ENCODE data around the gene HIPK2. TPM values are rescaled to one million over a fixed set of nuclear protein-coding genes. Genes with fewer than 3 reads are reported as not detected.

The HIPK2 gene
- total RNA-seq (2014; rRNA removed; shearing (Covaris generic)): 5.9 and 6.2 TPM in 2 replicates
- total RNA-seq (2022): 7.9 and 10.3 TPM in 2 replicates
- Bru-seq, nascent RNA: percentile 44 among the genes with signal in this experiment
- BruChase-seq, experiment 1, labeled RNA remaining after a 6-hour chase: percentile 51 among the genes with signal in this experiment
- percentile 48 among the genes with signal in this experiment for BruChase-seq, experiment 2, labeled RNA remaining after a 2-hour chase
- long read RNA-seq, partial matches to known transcripts: 0 of 9 reads
- long read RNA-seq, other reads (novel, unspliced or antisense): 9 of 9 reads

- no peaks in the 10 kb centered on the region for H4K20me1 ChIP-seq (ENCODE audit: insufficient read depth, low read length)
- peak within 1 kb of the TSS; percentile 82 for H3K4me3 ChIP-seq (ENCODE audit: low read depth, low read length, poor library complexity, severe bottlenecking)
- CTCF ChIA-PET (ENCODE audit: unreplicated experiment): no interaction called here
- H2AFZ ChIP-seq (ENCODE audit: low read length): peak within 1 kb of the TSS; percentile 96
- no peaks in the 10 kb centered on the region for H3K79me2 ChIP-seq (ENCODE audit: insufficient read depth, low read depth, low read length)
- POLR2A ChIA-PET: interaction anchor here (0.7 to 1.7 kb wide), 4 partner anchors 20 to 698 kb away, joined by 3 to 5 read pairs (median 4); no protein-coding TSS in a partner anchor
- no peaks in the 10 kb centered on the region for H3K9me3 ChIP-seq (ENCODE audit: low read length)
- H3K27ac ChIP-seq (ENCODE audit: low read depth, low read length, poor library complexity, severe bottlenecking): peak within 1 kb of the TSS; percentile 0
- H3K36me3 ChIP-seq (ENCODE audit: insufficient read depth, low read length): no peaks in the 10 kb centered on the region
- BruUV-seq (replicated peaks): no TSS peak
- intact Hi-C loops (cut with micrococcal nuclease; ENCODE audit: unreplicated experiment): loop anchor here (2.0 to 10.0 kb wide), 2 partner anchors 131 to 397 kb away; partner anchors contain the start of gene KDM7A
- TF ChIP-seq, protein P1, sequence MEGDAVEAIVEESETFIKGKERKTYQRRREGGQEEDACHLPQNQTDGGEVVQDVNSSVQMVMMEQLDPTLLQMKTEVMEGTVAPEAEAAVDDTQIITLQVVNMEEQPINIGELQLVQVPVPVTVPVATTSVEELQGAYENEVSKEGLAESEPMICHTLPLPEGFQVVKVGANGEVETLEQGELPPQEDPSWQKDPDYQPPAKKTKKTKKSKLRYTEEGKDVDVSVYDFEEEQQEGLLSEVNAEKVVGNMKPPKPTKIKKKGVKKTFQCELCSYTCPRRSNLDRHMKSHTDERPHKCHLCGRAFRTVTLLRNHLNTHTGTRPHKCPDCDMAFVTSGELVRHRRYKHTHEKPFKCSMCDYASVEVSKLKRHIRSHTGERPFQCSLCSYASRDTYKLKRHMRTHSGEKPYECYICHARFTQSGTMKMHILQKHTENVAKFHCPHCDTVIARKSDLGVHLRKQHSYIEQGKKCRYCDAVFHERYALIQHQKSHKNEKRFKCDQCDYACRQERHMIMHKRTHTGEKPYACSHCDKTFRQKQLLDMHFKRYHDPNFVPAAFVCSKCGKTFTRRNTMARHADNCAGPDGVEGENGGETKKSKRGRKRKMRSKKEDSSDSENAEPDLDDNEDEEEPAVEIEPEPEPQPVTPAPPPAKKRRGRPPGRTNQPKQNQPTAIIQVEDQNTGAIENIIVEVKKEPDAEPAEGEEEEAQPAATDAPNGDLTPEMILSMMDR (conservative IDR thresholded peaks at IDR 0.05; ENCODE audit: low read length): no peak
- TF ChIP-seq EZH2phosphoT487 (IDR thresholded peaks at IDR 0.05; ENCODE audit: borderline replicate concordance, low read depth, low read length): no peak
- peak within 1 kb of the TSS; percentile 99 for H3K4me2 ChIP-seq (ENCODE audit: low read length)
- DNase-seq (ENCODE audit: low spot score): peak; percentile 80
- H3K9me2 ChIP-seq (ENCODE audit: insufficient read depth, low read length): no peaks in the 10 kb centered on the region
- peaks cover 23% of the 10 kb centered on the region for H3K4me1 ChIP-seq (ENCODE audit: insufficient read depth, low read length, poor library complexity, severe bottlenecking)
Measured at GRCh38 chr7:139777948-139778841, at the start of gene HIPK2. Gene HIPK2, minus strand, starts transcription at chr7:139777998. Its CDS starts 375 bp downstream, at chr7:139777623.

GRCh38 chr7:139827042-139827441 is 49.2 kb upstream of the HIPK2 start:
- peaks cover 12% of the 10 kb centered on the region for H3K4me1 ChIP-seq (ENCODE audit: insufficient read depth, low read length, poor library complexity, severe bottlenecking)
- H3K27ac ChIP-seq (ENCODE audit: low read depth, low read length, poor library complexity, severe bottlenecking): no peak overlapping the region
- no peaks in the 10 kb centered on the region for H4K20me1 ChIP-seq (ENCODE audit: insufficient read depth, low read length)
- POLR2A ChIA-PET: no interaction called here
- no peak for TF ChIP-seq EZH2phosphoT487 (IDR thresholded peaks at IDR 0.05; ENCODE audit: borderline replicate concordance, low read depth, low read length)
- TF ChIP-seq, protein P1 (conservative IDR thresholded peaks at IDR 0.05; ENCODE audit: low read length): 0 out of 2 replicates have a peak, but pooled peaks have one; percentile 32
- BruUV-seq (replicated peaks): no TSS peak
- no peaks in the 10 kb centered on the region for H3K79me2 ChIP-seq (ENCODE audit: insufficient read depth, low read depth, low read length)
- no peak overlapping the region for H3K4me2 ChIP-seq (ENCODE audit: low read length)
- H3K4me3 ChIP-seq (ENCODE audit: low read depth, low read length, poor library complexity, severe bottlenecking): no peak overlapping the region
- intact Hi-C loops (cut with micrococcal nuclease; ENCODE audit: unreplicated experiment): no loop called here
- H3K36me3 ChIP-seq (ENCODE audit: insufficient read depth, low read length): no peaks in the 10 kb centered on the region
- no peak overlapping the region for H2AFZ ChIP-seq (ENCODE audit: low read length)
- DNase-seq (ENCODE audit: low spot score): peak; percentile 20
- no peaks in the 10 kb centered on the region for H3K9me2 ChIP-seq (ENCODE audit: insufficient read depth, low read length)
- CTCF ChIA-PET (ENCODE audit: unreplicated experiment): no interaction called here
- no peaks in the 10 kb centered on the region for H3K9me3 ChIP-seq (ENCODE audit: low read length)
